HepG2 (cell line): Measurements from ENCODE around the gene ARG2. TPM values are rescaled to one million over a fixed set of nuclear protein-coding genes. Genes with fewer than 3 reads are reported as not detected.

Experiments used
- ATAC-seq: fragments of 200-7000 bp; cut with Tn5 transposase; 3 replicates; pipeline ENCODE4 v1.9.1; 2020; ENCODE audit warnings: mild to moderate bottlenecking, moderate library complexity
- BruUV-seq: library from RNA; stranded (reverse); fragments of 400-500 nt; replicated peaks from 2 replicates; lab custom pipeline; 2021; lab: Mats Ljungman, UMichigan
- CTCF ChIA-PET: fragments of 300-600 bp; formaldehyde crosslinking; extraction: SDS; loops from one replicate; lab custom pipeline; 2021; ENCODE audit warnings: low total read pairs, inconsistent platforms, low intra/inter-chr PET ratio; lab: Yijun Ruan, JAX
- POLR2A ChIA-PET: fragments of 350-600 bp; sonication (Branson Sonifier 250); formaldehyde crosslinking; loops from one replicate; lab custom pipeline; 2020; ENCODE audit warnings: antibody characterized with exemption, inconsistent platforms; lab: Yijun Ruan, JAX
- DNase-seq: peaks from one replicate; pipeline ENCODE4 v3.0.0-alpha.2; 2015; ENCODE audit warnings: low spot score
- FAIRE-seq: peaks from 3 replicates; lab custom pipeline; 2011; peaks lifted over from hg19 to GRCh38; lab: Jason Lieb, UNC
- H2AFZ ChIP-seq: one replicate; pipeline ENCODE4 v1.6.1; 2011; ENCODE audit warnings: low read length, inconsistent platforms
- H3K27ac ChIP-seq: fragments of 300-600 bp; 3 replicates; pipeline ENCODE4 v1.8.0; 2011; ENCODE audit warnings: mixed run types, mild to moderate bottlenecking, mixed read lengths, low read length, inconsistent platforms; ENCODE audit not compliant: insufficient read depth; ENCODE audit errors: extremely low read length
- H3K27me3 ChIP-seq, 2 experiments: fragments of 200-600 bp in 1 of 2; 2 replicates in 1 of 2; 3 replicates in 1 of 2; pipeline versions ENCODE4 v1.6.0 to v1.8.0; 2011; ENCODE audit warnings: low read length in 2 of 2, mild to moderate bottlenecking in 2 of 2, moderate library complexity in 2 of 2, inconsistent platforms in 1 of 2; ENCODE audit not compliant: insufficient read depth in 2 of 2, control insufficient read depth in 1 of 2
- H3K36me3 ChIP-seq, 2 experiments: fragments of 200-600 bp in 1 of 2; replicated peaks in 1 of 2; 2 replicates in 1 of 2; 3 replicates in 1 of 2; pipeline versions ENCODE4 v1.5.1 to v1.8.0; 2011; ENCODE audit warnings: low read length in 2 of 2, inconsistent platforms in 1 of 2; ENCODE audit not compliant: insufficient read depth in 2 of 2, control insufficient read depth in 1 of 2
- H3K4me1 ChIP-seq: 2 replicates; pipeline ENCODE4 v1.5.1; 2012; ENCODE audit warnings: low read length, inconsistent platforms; ENCODE audit not compliant: insufficient read depth
- H3K4me2 ChIP-seq: 2 replicates; pipeline ENCODE4 v1.6.0; 2011; ENCODE audit warnings: low read depth, low read length, inconsistent platforms
- H3K4me3 ChIP-seq, 3 experiments: fragments of 200-600 bp in 1 of 3; sonication (generic), shearing (Covaris generic) in 1 of 3; replicated peaks in 1 of 3; 2 replicates each; pipeline ENCODE4 v1.5.1; 2011 to 2016; ENCODE audit warnings: low read length in 3 of 3, inconsistent platforms in 2 of 3, low read depth in 2 of 3, mild to moderate bottlenecking in 2 of 3, control low read depth in 1 of 3, mixed read lengths in 1 of 3; ENCODE audit not compliant: insufficient read depth in 1 of 3
- H3K79me2 ChIP-seq: one replicate; pipeline ENCODE4 v1.6.1; 2011; ENCODE audit warnings: low read length, inconsistent platforms; ENCODE audit not compliant: insufficient read depth
- H3K9ac ChIP-seq: 2 replicates; pipeline ENCODE4 v1.6.0; 2011; ENCODE audit warnings: mild to moderate bottlenecking, low read depth, low read length, inconsistent platforms; ENCODE audit not compliant: insufficient read depth
- H3K9me3 ChIP-seq: 2 replicates; pipeline ENCODE4 v1.5.1; 2012; ENCODE audit warnings: mild to moderate bottlenecking, low read length
- H4K20me1 ChIP-seq: 2 replicates; pipeline ENCODE4 v1.6.0; 2011; ENCODE audit warnings: inconsistent platforms, mild to moderate bottlenecking, low read length, moderate library complexity; ENCODE audit not compliant: insufficient read depth
- GFI1 ChIP-seq: sonication (generic); formaldehyde crosslinking; IDR thresholded peaks from 2 replicates; pipeline ENCODE4 v1.5.0; 2020; ENCODE audit warnings: missing genetic modification reagents, mild to moderate bottlenecking, borderline replicate concordance
- HOXA5 ChIP-seq: sonication (generic); formaldehyde crosslinking; IDR thresholded peaks from 2 replicates; pipeline ENCODE4 v1.4.0; 2020; ENCODE audit warnings: missing genetic modification reagents
- KDM6A ChIP-seq: IDR thresholded peaks from 2 replicates; pipeline ENCODE4 v1.6.1; 2016; ENCODE audit warnings: low read depth
- MYC ChIP-seq: sonication (generic); formaldehyde crosslinking; IDR thresholded peaks from 2 replicates; pipeline ENCODE4 v1.9.0; 2021; ENCODE audit warnings: missing genetic modification reagents, borderline replicate concordance
- RBAK ChIP-seq: sonication (generic); formaldehyde crosslinking; IDR thresholded peaks from 2 replicates; pipeline ENCODE4 v1.5.1; 2020; ENCODE audit warnings: mild to moderate bottlenecking, missing genetic modification reagents
- SALL2 ChIP-seq: sonication (generic); formaldehyde crosslinking; IDR thresholded peaks from 2 replicates; pipeline ENCODE4 v1.8.1; 2023; ENCODE audit warnings: mild to moderate bottlenecking, missing genetic modification reagents, inconsistent platforms
- SIX1 ChIP-seq: sonication (generic); formaldehyde crosslinking; IDR thresholded peaks from 2 replicates; pipeline ENCODE4 v1.4.0; 2020; ENCODE audit warnings: missing genetic modification reagents, borderline replicate concordance
- SNRNP70 ChIP-seq: fragments of 200-400 bp; formaldehyde crosslinking; IDR thresholded peaks from 2 replicates; pipeline ENCODE4 v1.6.1; 2017; ENCODE audit warnings: mild to moderate bottlenecking, low read depth, low read length, moderate library complexity
- ZMYM4 ChIP-seq: sonication (generic); formaldehyde crosslinking; IDR thresholded peaks from 2 replicates; pipeline ENCODE4 v1.8.1; 2023; ENCODE audit warnings: mild to moderate bottlenecking, missing genetic modification reagents
- ZNF280D ChIP-seq: sonication (generic); formaldehyde crosslinking; IDR thresholded peaks from 2 replicates; pipeline ENCODE4 v1.5.1; 2020; ENCODE audit warnings: mild to moderate bottlenecking, missing genetic modification reagents
- ZNF317 ChIP-seq: sonication (generic); formaldehyde crosslinking; IDR thresholded peaks from 2 replicates; pipeline ENCODE4 v1.5.0; 2020; ENCODE audit warnings: mild to moderate bottlenecking, missing genetic modification reagents
- ZNF570 ChIP-seq: sonication (generic); formaldehyde crosslinking; IDR thresholded peaks from 2 replicates; pipeline ENCODE4 v1.4.0; 2020; ENCODE audit warnings: mild to moderate bottlenecking, missing genetic modification reagents, borderline replicate concordance
- ZNF572 ChIP-seq: sonication (generic); formaldehyde crosslinking; IDR thresholded peaks from 2 replicates; pipeline ENCODE4 v1.5.1; 2020; ENCODE audit warnings: mild to moderate bottlenecking, missing genetic modification reagents
- WGBS: methylation state at CpG from one replicate; pipeline ENCODE4 v1.1.6; 2017; ENCODE audit warnings: low lambda C conversion rate; 5-methylcytosine and 5-hydroxymethylcytosine counted together
- in situ Hi-C: cut with HindIII; loops from 2 replicates; pipeline ENCODE4 v1.10.0; 2017; ENCODE audit warnings: low pct_unique_long_range_greater_than_20kb; ENCODE audit not compliant: extremely low pct_ligation_motif_present
- intact Hi-C: fragments of 100-400 bp; cut with micrococcal nuclease; formaldehyde crosslinking; loops from one replicate; pipeline ENCODE4 v1.10.0; 2022; ENCODE audit not compliant: unreplicated experiment
- polyA plus RNA-seq, 8 experiments: library from polyadenylated mRNA; depleted of rRNA in 3 of 8; stranded (reverse) in 7 of 8; unstranded in 1 of 8; fragments of >200 nt; fragmentation: Illumina TruSeq in 4 of 8; extraction: Trizol in 4 of 8; gene quantifications; 2 replicates each; pipeline versions ENCODE4 v1.2.1 to v1.2.3, GENCODE V29; 2011 to 2016; ENCODE audit warnings: low read depth in 4 of 8, missing spikeins in 1 of 8, mixed read lengths in 1 of 8; ENCODE audit not compliant: insufficient read depth in 1 of 8
- total RNA-seq, 5 experiments: library from RNA; depleted of rRNA; stranded (reverse); fragments of >200 nt; fragmentation: Illumina TruSeq; extraction: Trizol; gene quantifications; 2 replicates each; pipeline ENCODE4 v1.2.3, GENCODE V29; 2016; ENCODE audit warnings: low read depth in 1 of 5

The ARG2 gene
- total and polyA plus RNA-seq, 2 of the 13 experiments (the other 11 are each of a cell fraction or from before 2014, with no cell fraction given), result 37.5 to 73.6 TPM

- in situ Hi-C loops, result no loop called here
- no peak overlapping the region for H3K9ac ChIP-seq
These were observed 24.3 kb upstream of the ARG2 start for GRCh38 chr14:67595392-67595791.

More at GRCh38 chr14:67595392-67595791, 24.3 kb upstream of the ARG2 start:
- no peak for TF ChIP-seq SNRNP70
- TF ChIP-seq RBAK, result no peak
- TF ChIP-seq KDM6A (CRISPR knock-in tag), result no peak
- no peak for TF ChIP-seq ZNF572
- TF ChIP-seq ZNF570, result no peak
- TF ChIP-seq MYC (CRISPR knock-in tag), result no peak
- no peak for TF ChIP-seq ZNF317
- no peak for TF ChIP-seq ZNF280D
- TF ChIP-seq ZMYM4 (CRISPR knock-in tag), result no peak
- no peak for TF ChIP-seq GFI1 (CRISPR knock-in tag)
- TF ChIP-seq SIX1 (CRISPR knock-in tag), result no peak
- TF ChIP-seq SALL2, result no peak
- TF ChIP-seq HOXA5 (CRISPR knock-in tag), result no peak
- TF ChIP-seq, all 625 proteins: peak for 0
- no peaks in the 10 kb centered on the region for H4K20me1 ChIP-seq
- H2AFZ ChIP-seq, result no peak overlapping the region
- ChIA-PET CTCF (no interaction called here), POLR2A (no interaction called here)
- intact Hi-C loops, result no loop called here
- H3K4me1 ChIP-seq, result peaks cover 30% of the 10 kb centered on the region
- no peaks in the 10 kb centered on the region for H3K9me3 ChIP-seq
- BruUV-seq, result no TSS peak
- H3K27me3 ChIP-seq, result no peaks in the 10 kb centered on the region; a peak in 1 of 5 replicates
- H3K36me3 ChIP-seq, result peaks cover 1 to 7% of the 10 kb centered on the region in 2 experiments; a peak in 3 of 5 replicates
- DNase-seq, result no peak
- H3K4me2 ChIP-seq, result no peak overlapping the region
- 100% methylated on average over 2 of the region's 2 CpGs for WGBS
- no peak overlapping the region for H3K27ac ChIP-seq
- FAIRE-seq, result no peak
- ATAC-seq, result no peak
- H3K79me2 ChIP-seq, result peaks cover 9% of the 10 kb centered on the region
- no peak overlapping the region for H3K4me3 ChIP-seq
